Coronary artery (tissue), 2 donors: ENCODE data around the gene CRISPLD2.
"Not testable (repeated sequence)": the region's sequence is repeated elsewhere in the genome, so short reads cannot be mapped to it uniquely, and the experiment has no call there.

Source experiments
- DNase-seq: peaks from one replicate; pipeline ENCODE4 v3.0.0-alpha.2; 2017; ENCODE audit warnings: low spot score
- H3K27ac ChIP-seq, 2 donors: fragments of 200-600 bp; sonication (generic); one replicate each; pipeline ENCODE4 v1.5.1; 2016 to 2019
- H3K4me3 ChIP-seq: fragments of 200-600 bp; sonication (generic); 2 replicates; pipeline ENCODE4 v1.5.1; 2016; ENCODE audit warnings: mild to moderate bottlenecking, moderate library complexity
- TF ChIP-seq, protein P1 (sequence below): fragments of 200-600 bp; sonication (generic); IDR thresholded peaks from one replicate; pipeline ENCODE4 v1.5.1; 2019; ENCODE audit warnings: antibody characterized with exemption

CRISPLD2 gene

DNA sequence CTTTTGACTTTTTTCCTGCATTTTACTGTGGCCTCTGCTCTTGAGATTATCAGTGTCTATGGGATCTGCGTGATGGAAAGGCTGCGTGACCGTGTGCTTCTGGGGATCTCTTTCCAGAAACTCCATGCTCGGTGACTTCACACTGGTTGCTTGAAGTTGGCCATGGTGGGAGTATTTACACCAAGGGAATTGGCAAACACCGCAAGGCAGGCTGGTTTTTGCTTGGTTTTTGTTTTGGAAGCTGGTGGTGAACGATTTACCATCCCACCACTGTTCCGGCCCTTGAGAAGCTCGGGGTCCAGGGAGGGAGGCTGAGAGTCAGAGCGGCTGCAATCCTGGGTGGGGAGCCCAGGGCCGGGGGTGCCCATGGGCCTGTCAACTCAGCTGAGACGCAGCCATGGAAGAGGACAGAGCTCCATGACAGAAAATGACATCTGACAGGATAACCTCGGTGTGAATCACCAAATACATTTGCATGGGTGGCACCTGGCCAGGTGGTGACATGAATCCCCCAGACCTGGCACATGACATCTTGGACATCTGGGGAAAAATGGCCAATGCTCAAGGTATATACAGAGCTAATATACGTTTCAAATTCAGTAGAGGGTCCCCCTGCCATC lies 11.1 kb downstream of the CRISPLD2 start:
- Histone ChIP-seq H3K4me3 (no peak overlapping the region), H3K27ac (peak overlapping the region; percentile 75 to 78)
- TF ChIP-seq, protein P1, sequence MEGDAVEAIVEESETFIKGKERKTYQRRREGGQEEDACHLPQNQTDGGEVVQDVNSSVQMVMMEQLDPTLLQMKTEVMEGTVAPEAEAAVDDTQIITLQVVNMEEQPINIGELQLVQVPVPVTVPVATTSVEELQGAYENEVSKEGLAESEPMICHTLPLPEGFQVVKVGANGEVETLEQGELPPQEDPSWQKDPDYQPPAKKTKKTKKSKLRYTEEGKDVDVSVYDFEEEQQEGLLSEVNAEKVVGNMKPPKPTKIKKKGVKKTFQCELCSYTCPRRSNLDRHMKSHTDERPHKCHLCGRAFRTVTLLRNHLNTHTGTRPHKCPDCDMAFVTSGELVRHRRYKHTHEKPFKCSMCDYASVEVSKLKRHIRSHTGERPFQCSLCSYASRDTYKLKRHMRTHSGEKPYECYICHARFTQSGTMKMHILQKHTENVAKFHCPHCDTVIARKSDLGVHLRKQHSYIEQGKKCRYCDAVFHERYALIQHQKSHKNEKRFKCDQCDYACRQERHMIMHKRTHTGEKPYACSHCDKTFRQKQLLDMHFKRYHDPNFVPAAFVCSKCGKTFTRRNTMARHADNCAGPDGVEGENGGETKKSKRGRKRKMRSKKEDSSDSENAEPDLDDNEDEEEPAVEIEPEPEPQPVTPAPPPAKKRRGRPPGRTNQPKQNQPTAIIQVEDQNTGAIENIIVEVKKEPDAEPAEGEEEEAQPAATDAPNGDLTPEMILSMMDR = no peak
- no peak for DNase-seq

DNA sequence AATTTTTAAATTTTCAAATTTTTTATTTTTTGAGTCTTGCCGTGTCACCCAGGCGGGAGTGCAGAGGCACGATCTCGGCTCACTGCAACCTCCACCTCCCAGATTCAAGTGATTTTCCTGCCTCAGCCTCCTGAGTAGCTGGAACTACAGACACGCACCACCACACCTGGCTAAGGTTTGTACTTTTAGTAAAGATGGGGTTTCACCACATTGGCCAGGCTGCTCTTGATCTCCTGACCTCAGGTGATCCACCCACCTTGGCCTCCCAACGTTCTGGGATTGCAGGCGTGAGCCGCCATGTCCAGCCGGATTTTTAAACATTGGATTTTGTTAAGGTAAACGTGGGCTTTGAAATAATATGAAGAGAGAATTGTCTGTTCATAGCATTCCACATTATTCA lies 11.9 kb downstream of the CRISPLD2 start:
- DNase-seq, H3K4me3 ChIP-seq: not testable (repeated sequence)
- peak overlapping the region; percentile 78 to 88 for H3K27ac ChIP-seq

DNA sequence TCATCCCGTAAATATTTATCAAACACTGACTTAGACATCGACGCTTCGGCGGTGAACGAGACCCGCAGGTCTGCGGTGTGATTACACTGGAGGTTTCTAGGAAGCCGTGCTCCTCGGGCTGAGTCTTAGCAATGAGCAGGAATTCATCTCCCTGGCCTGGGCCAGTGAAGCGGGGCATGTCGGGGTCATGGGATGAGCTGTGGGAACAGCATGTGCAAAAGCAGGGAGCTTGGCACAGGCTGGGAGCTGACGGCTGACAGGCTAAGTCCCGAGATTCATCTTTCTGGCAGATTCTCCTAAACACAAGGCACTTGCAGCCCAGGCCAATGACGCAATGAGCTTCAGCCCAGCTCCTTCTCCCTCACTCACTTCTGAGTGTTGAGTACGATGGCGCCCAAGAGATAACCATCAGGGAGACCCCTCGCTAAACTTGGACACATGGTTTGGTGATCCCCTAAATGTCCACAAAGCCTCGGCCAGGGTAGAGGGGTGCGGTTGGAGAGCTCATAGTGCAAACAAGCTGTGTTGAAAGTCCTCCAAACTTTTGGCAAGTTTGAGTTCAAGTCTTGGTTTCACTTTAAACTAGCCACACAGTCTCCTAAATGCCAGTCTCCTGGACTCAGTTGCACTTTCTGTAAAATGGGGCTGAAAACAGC lies 12.8 kb downstream of the CRISPLD2 start:
- Histone ChIP-seq H3K27ac (peak overlapping the region; percentile 78 to 88), H3K4me3 (peak overlapping the region; percentile 57)
- DNase-seq = peak; percentile 97
- TF ChIP-seq, protein P1 = no peak

DNA sequence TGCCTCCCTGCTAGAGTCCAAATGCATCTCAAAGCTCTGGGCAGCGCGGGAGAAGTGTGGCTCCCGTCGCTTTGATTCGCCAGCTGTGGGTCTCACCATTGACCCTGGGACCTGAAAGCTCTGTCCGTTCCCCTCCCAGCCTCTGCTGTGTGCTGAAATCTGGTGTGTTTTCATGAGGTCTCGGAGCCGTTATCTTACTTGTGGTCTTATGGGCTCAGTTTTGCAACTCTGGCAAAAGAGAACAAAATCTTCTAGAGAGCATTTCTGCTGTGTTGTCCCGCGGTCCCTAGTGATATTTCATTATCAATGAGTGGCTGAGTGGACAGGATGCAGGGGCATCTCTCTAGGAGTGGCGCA lies 13.3 kb downstream of the CRISPLD2 start:
- H3K27ac ChIP-seq = peak overlapping the region; percentile 78 to 88

DNA sequence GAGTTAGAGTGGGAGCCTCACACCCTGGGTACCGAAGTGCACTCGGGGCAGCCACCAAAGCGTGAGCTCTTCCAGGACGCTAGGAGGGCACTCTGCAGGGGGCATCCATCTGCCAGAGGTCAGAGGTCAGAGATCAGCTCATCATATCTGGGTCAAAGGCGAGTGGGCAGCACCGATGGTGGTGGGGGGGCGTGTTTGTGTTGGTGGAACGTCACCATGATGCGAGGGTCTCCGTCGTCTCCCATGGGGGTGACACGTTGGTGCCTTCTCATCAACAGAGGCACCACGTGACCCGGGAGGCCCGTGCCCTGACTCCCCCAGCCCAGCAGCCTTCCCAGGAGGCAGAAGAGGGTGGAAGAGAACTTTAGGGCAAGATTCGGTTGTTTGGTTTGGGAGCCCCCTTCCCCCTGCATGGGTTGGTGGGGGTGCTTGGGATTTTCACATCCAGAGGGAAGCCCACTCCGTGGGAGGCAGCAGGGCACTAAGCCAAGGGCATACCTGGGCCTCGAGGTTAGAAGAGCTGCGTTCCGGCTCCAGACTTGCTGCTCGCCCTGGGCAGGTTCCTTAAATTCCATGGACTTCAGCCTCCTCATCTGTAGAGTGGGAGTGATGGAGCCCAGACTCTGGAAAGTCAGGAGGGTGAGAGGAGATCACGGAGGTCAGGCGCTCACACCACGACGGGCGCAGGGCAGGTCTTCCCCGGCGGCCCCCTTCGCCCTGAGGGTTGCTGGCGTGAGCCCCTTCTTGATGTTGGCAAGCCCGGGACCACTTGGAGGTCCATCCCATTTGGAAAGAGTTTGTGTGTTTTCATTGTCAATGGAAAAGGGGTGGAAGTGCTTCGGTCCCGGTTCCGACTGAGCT lies 14.0 kb downstream of the CRISPLD2 start:
- TF ChIP-seq, protein P1 = no peak
- Histone ChIP-seq H3K27ac (peak overlapping the region; percentile 88 to 91), H3K4me3 (peak overlapping the region; percentile 57)
- peak; percentile 71 for DNase-seq

More for the DNA sequence above, 13.3 kb downstream of the CRISPLD2 start:
- peak overlapping the region; percentile 57 for H3K4me3 ChIP-seq
- DNase-seq = no peak
- TF ChIP-seq, protein P1 = no peak

DNA sequence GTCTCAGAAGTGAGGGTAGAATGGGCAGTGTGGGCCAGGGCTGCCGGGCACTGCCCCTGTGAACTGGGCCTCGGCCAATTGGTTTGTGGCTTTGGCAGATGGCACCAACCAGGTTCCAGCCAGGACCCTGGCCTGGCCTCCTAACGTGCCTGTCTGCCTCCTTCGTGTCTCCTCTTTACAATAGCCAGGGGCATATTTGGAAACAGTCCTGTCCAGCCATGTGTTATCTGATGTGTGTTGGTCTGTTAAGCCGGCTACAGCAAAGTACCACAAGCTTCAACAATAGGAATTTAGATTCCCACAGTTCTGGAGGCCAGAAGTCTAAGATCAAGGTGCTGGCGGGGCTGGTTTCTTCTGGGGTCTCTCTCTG lies 14.6 kb downstream of the CRISPLD2 start:
- Histone ChIP-seq H3K27ac (peak overlapping the region; percentile 88 to 91), H3K4me3 (no peak overlapping the region)
- TF ChIP-seq, protein P1 = no peak
- peak; percentile 71 for DNase-seq

DNA sequence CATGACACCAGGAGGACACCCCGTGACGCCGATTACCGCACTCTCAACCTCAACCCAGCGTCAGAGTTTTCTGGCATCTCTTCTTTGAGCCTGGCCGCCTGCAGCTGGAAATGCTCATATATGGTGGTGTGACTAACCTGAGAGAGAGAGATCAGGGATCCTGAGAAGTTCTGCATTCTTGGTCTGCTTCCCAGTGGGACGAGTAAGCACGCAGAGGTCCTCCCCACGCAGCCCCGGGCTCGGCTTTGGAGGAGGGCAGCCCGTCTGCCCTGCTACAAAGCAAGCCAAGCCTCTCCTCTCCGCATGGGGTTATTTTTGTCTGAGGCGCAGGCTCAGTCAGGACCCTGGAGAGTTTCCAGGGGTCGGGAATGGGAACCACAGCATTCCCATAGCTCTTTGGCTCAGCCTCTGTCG lies 16.5 kb downstream of the CRISPLD2 start:
- H3K4me3 ChIP-seq = peak overlapping the region; percentile 7
- peak overlapping the region; percentile 91 for H3K27ac ChIP-seq
- TF ChIP-seq, protein P1 = no peak
- DNase-seq = peak; percentile 97
